GM10266 (cell line): ENCODE data around the gene PPP2R3A.
"Not testable (repeated sequence)": the region's sequence is repeated elsewhere in the genome, so short reads cannot be mapped to it uniquely, and the experiment has no call there.

Experiments
- DNase-seq: peaks from one replicate; pipeline ENCODE4 v3.0.0; 2012; ENCODE audit errors: extremely low spot score
- CTCF ChIP-seq: IDR thresholded peaks from 2 replicates; pipeline ENCODE4 v1.5.1; 2012; ENCODE audit warnings: mild to moderate bottlenecking, low read depth; ENCODE audit not compliant: control insufficient read depth, insufficient read depth; ENCODE audit errors: missing control alignments

PPP2R3A gene

GRCh38 chr3:136120373-136121348, 155.1 kb downstream of the PPP2R3A start:
- no peak for DNase-seq
- TF ChIP-seq CTCF: no peak

DNA sequence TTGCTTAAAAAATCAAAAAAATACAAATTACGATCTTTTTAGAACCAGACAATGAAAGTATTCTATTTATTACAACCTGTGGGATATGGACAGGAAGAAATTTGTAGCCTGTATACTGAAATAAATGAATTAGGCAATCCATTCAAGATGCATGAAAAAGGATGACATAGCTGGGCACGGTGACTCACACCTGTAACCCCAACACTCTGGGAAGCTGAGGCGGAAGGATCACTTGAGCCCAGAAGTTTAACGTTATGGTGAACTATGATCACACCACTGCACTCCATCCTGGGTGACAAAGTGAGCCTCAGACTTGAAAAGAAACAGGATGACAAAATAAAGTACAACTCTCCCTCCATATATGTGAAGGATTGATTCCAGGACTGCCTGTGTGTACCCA, 156.5 kb downstream of the PPP2R3A start:
- no peak for DNase-seq
- no peak for TF ChIP-seq CTCF

DNA sequence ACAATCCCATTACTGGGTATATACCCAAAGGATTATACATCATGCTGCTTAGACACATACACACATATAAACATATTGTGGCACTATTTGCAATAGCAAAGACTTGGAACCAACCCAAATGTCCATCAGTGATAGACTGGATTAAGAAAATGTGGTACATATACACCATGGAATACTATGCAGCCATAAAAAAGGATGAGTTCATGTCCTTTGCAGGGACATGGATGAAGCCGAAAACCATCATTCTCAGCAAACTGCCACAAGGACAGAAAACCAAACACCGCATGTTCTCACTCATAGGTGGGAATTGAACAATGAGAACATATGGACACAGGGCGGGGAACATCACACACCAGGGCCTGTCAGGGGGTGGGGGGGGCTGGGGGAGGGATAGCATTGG, 166.1 kb downstream of the PPP2R3A start:
- DNase-seq: not testable (repeated sequence)

DNA sequence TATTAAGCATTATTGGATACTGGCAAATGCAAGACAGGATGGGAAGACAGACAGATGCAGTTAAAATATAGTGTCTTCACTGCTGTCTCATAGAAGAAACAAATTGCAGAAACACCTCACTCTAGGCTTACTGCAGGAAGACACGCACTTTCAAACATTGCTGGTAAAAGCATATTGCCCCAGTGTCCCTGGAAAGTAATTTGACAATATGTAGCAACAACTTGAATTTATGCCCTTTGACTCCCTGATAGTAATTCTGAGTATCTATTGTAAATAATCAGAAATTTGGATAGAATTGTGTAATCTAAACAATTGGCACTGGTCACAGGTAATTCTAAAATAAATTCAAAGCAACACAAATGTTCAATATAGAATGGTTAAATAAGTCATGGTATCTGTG, 168.6 kb downstream of the PPP2R3A start:
- TF ChIP-seq CTCF: no peak
- no peak for DNase-seq

DNA sequence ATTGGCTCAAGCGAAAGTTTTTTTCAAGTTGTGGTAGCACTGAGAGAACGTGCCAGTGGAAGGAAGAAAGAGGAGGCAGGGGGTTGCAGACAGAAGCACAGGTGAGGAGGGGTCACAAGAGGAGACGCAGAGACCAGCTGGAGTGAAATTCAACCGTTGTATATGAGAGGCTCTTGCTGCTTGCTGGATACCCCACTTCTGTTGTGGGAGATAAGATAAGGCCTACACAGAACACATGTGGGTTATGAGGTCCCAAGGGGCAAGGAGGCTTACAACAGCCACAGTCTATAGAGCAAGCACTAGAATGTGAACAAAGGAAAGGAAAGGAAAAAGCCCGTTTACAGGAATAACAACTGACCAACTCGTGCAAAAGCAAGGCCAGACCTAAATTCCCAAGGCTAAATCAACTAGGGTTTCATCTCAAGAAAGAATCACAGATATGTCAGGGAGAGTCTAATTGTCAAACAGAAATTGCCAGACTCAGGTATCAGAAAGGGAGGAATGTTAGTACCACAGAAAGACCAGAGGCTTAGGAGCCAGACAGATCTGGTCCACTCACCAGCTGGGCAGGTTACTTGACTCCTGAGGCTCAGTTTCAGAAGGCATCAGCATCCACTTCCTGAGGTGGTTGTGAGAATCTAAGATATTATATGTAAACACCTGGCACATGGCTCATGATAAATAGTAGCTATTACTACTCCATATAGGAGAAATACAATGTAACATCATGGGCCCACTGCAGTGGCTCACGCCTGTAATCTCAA, 169.7 kb downstream of the PPP2R3A start:
- DNase-seq: no peak
- TF ChIP-seq CTCF: no peak

DNA sequence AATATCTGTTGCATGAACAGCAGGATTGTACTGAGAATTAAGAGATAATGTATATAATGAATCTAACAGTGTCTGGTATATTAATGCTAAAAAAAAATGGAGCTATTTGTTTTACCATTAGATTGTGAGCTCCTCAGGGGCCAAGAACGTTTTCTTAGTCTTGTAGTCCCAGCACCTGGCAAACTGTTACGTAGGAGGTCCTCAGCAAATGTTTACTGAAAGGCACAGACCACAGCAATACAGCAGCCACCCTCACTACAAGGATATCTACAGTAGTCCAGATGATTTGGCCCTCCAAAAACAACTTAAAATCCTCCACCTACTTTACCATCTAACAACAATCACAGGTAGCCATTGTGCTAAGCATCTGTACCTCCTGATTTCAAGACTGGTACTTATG, 170.9 kb downstream of the PPP2R3A start:
- no peak for TF ChIP-seq CTCF
- DNase-seq: no peak

DNA sequence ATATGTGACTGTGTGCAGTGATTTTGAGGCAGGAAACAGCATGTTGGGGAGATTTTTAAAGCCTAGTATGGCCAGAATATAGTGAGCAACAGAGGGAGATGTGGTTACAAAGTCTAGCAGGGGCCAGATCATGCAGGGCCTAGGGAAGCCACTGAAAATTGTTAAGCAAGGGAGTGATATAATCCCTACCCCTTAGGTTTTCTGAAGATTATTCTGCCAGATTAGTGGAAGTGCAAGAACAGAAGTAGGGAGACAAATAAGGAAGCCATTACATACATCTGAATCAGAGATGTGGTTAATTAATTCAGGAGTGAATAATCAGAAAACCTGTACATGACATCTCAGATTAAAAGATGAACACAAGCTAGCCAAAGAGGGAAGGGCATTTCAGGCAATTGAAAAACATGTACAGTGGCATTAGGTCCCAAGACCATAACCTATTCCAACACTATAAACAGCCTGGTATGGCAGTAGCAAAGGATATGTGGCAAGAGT, 175.8 kb downstream of the PPP2R3A start:
- DNase-seq: no peak

More for the DNA sequence above, 175.8 kb downstream of the PPP2R3A start:
- TF ChIP-seq CTCF: no peak
